Measurements from ENCODE around the gene ANKRD40. TPM values are rescaled to one million over a fixed set of nuclear protein-coding genes. Genes with fewer than 3 reads are reported as not detected.

Gene ANKRD40
- total and polyA plus RNA-seq, 3 experiments from 2014 or later = 6.6 to 48.5 (median 48.2) TPM

GRCh38 chr17:50676065-50676975 is 31.4 kb downstream of the ANKRD40 start:
- Mint-ChIP-seq H3K27me3 (peaks cover 12 to 20% of the 10 kb centered on the region in 2 donors), H3K4me1 (peaks cover 3 to 4% (median 3%) of the 10 kb centered on the region in 3 donors), H3K9me3 (no peaks in the 10 kb centered on the region), H3K27ac (no peak overlapping the region), H3K4me3 (no peak overlapping the region), H3K36me3 (no peaks in the 10 kb centered on the region)
- Histone ChIP-seq H3K36me3 (ENCODE audit: insufficient read depth, low read length) (no peaks in the 10 kb centered on the region), H3K27me3 (ENCODE audit: insufficient read depth, low read length, poor library complexity, severe bottlenecking) (no peaks in the 10 kb centered on the region), H3K4me3 (ENCODE audit: low read length) (no peak overlapping the region), H3K9me3 (ENCODE audit: low read length) (no peaks in the 10 kb centered on the region), H3K4me1 (ENCODE audit: insufficient read depth, low read length) (no peaks in the 10 kb centered on the region), H3K27ac (ENCODE audit: low read depth, low read length) (no peak overlapping the region)
- ChIA-PET POLR2A (interaction anchor here (0.7 kb wide), 1 partner anchor 280 kb away, joined by 3 read pairs; no protein-coding TSS in a partner anchor), CTCF (no interaction called here)
- DNase-seq = no peak

GRCh38 chr17:50675627-50676026 is 32.1 kb downstream of the ANKRD40 start:
- CTCF ChIA-PET = no interaction called here
- no peak overlapping the region for H3K27ac Mint-ChIP-seq
- H3K27ac ChIP-seq (ENCODE audit: low read depth, low read length) = no peak overlapping the region
- no peak overlapping the region for H3K4me3 ChIP-seq (ENCODE audit: low read length)
- POLR2A ChIA-PET = no interaction called here
- H3K4me1 ChIP-seq (ENCODE audit: insufficient read depth, low read length) = no peaks in the 10 kb centered on the region
- no peaks in the 10 kb centered on the region for H3K36me3 ChIP-seq (ENCODE audit: insufficient read depth, low read length)
- H3K36me3 Mint-ChIP-seq = no peaks in the 10 kb centered on the region
- no peaks in the 10 kb centered on the region for H3K4me1 Mint-ChIP-seq
- H3K4me3 Mint-ChIP-seq = no peak overlapping the region
- no peaks in the 10 kb centered on the region for H3K27me3 ChIP-seq (ENCODE audit: insufficient read depth, low read length, poor library complexity, severe bottlenecking)
- H3K9me3 Mint-ChIP-seq = no peaks in the 10 kb centered on the region
- DNase-seq = no peak
- no peaks in the 10 kb centered on the region for H3K9me3 ChIP-seq (ENCODE audit: low read length)
- H3K27me3 Mint-ChIP-seq = peaks cover 10 to 15% of the 10 kb centered on the region in 2 donors

- no peaks in the 10 kb centered on the region for H3K4me1 ChIP-seq (ENCODE audit: insufficient read depth, low read length)
- ChIA-PET CTCF (no interaction called here), POLR2A (interaction anchor here (0.6 kb wide), 1 partner anchor 323 kb away, joined by 3 read pairs; no protein-coding TSS in a partner anchor)
- no peaks in the 10 kb centered on the region for H3K36me3 ChIP-seq (ENCODE audit: insufficient read depth, low read length)
- H3K9me3 ChIP-seq (ENCODE audit: low read length) = no peaks in the 10 kb centered on the region
- Mint-ChIP-seq H3K4me1 (no peaks in the 10 kb centered on the region), H3K36me3 (no peaks in the 10 kb centered on the region), H3K4me3 (no peak overlapping the region), H3K27me3 (peaks cover 10 to 11% of the 10 kb centered on the region in 2 donors), H3K9me3 (no peaks in the 10 kb centered on the region), H3K27ac (no peak overlapping the region)
- H3K27me3 ChIP-seq (ENCODE audit: insufficient read depth, low read length, poor library complexity, severe bottlenecking) = no peaks in the 10 kb centered on the region
- DNase-seq = no peak
- H3K4me3 ChIP-seq (ENCODE audit: low read length) = no peak overlapping the region
- no peak overlapping the region for H3K27ac ChIP-seq (ENCODE audit: low read depth, low read length)
Observed at GRCh38 chr17:50675190-50675589, 32.5 kb downstream of the ANKRD40 start.

GRCh38 chr17:50672831-50673551 is 34.7 kb downstream of the ANKRD40 start:
- ChIA-PET POLR2A (no interaction called here), CTCF (no interaction called here)
- no peak for DNase-seq
- H3K27me3 Mint-ChIP-seq = peaks cover 0 to 11% of the 10 kb centered on the region in 2 donors
- H3K9me3 Mint-ChIP-seq = no peaks in the 10 kb centered on the region
- no peak overlapping the region for H3K27ac Mint-ChIP-seq
- Histone ChIP-seq H3K4me3 (ENCODE audit: low read length) (no peak overlapping the region), H3K27ac (ENCODE audit: low read depth, low read length) (no peak overlapping the region), H3K9me3 (ENCODE audit: low read length) (no peaks in the 10 kb centered on the region), H3K27me3 (ENCODE audit: insufficient read depth, low read length, poor library complexity, severe bottlenecking) (no peaks in the 10 kb centered on the region), H3K4me1 (ENCODE audit: insufficient read depth, low read length) (no peaks in the 10 kb centered on the region), H3K36me3 (ENCODE audit: insufficient read depth, low read length) (no peaks in the 10 kb centered on the region)
- H3K4me3 Mint-ChIP-seq = no peak overlapping the region
- no peaks in the 10 kb centered on the region for H3K36me3 Mint-ChIP-seq
- no peaks in the 10 kb centered on the region for H3K4me1 Mint-ChIP-seq

- POLR2A ChIA-PET = no interaction called here
Observed at GRCh38 chr17:50672071-50672470, 35.6 kb downstream of the ANKRD40 start.

GRCh38 chr17:50668838-50669581 is 38.7 kb downstream of the ANKRD40 start:
- ChIA-PET POLR2A (no interaction called here), CTCF (no interaction called here)
- Mint-ChIP-seq H3K4me3 (no peak overlapping the region), H3K27ac (no peak overlapping the region), H3K4me1 (no peaks in the 10 kb centered on the region), H3K9me3 (no peaks in the 10 kb centered on the region), H3K36me3 (no peaks in the 10 kb centered on the region), H3K27me3 (no peaks in the 10 kb centered on the region)
- H3K36me3 ChIP-seq (ENCODE audit: insufficient read depth, low read length) = no peaks in the 10 kb centered on the region
- no peaks in the 10 kb centered on the region for H3K9me3 ChIP-seq (ENCODE audit: low read length)
- H3K4me3 ChIP-seq (ENCODE audit: low read length) = no peak overlapping the region
- no peaks in the 10 kb centered on the region for H3K27me3 ChIP-seq (ENCODE audit: insufficient read depth, low read length, poor library complexity, severe bottlenecking)
- H3K4me1 ChIP-seq (ENCODE audit: insufficient read depth, low read length) = no peaks in the 10 kb centered on the region
- no peak for DNase-seq
- no peak overlapping the region for H3K27ac ChIP-seq (ENCODE audit: low read depth, low read length)

More at GRCh38 chr17:50672071-50672470, 35.6 kb downstream of the ANKRD40 start:
- Histone ChIP-seq H3K4me3 (ENCODE audit: low read length) (no peak overlapping the region), H3K27me3 (ENCODE audit: insufficient read depth, low read length, poor library complexity, severe bottlenecking) (no peaks in the 10 kb centered on the region), H3K36me3 (ENCODE audit: insufficient read depth, low read length) (no peaks in the 10 kb centered on the region), H3K4me1 (ENCODE audit: insufficient read depth, low read length) (no peaks in the 10 kb centered on the region), H3K27ac (ENCODE audit: low read depth, low read length) (no peak overlapping the region), H3K9me3 (ENCODE audit: low read length) (no peaks in the 10 kb centered on the region)
- CTCF ChIA-PET = no interaction called here
- no peaks in the 10 kb centered on the region for H3K4me1 Mint-ChIP-seq
- H3K36me3 Mint-ChIP-seq = no peaks in the 10 kb centered on the region
- no peak for DNase-seq
- H3K27ac Mint-ChIP-seq = no peak overlapping the region
- no peak overlapping the region for H3K4me3 Mint-ChIP-seq
- peaks cover 0 to 7% of the 10 kb centered on the region in 2 donors for H3K27me3 Mint-ChIP-seq
- no peaks in the 10 kb centered on the region for H3K9me3 Mint-ChIP-seq

- Mint-ChIP-seq H3K9me3 (no peaks in the 10 kb centered on the region), H3K27me3 (no peaks in the 10 kb centered on the region), H3K4me1 (no peaks in the 10 kb centered on the region), H3K4me3 (no peak overlapping the region), H3K36me3 (no peaks in the 10 kb centered on the region), H3K27ac (peak overlapping the region in 3 of 8 donors; percentile 33 to 56 (median 35))
- CTCF ChIA-PET = no interaction called here
- POLR2A ChIA-PET = no interaction called here
- Histone ChIP-seq H3K4me1 (ENCODE audit: insufficient read depth, low read length) (no peaks in the 10 kb centered on the region), H3K36me3 (ENCODE audit: insufficient read depth, low read length) (no peaks in the 10 kb centered on the region), H3K27ac (ENCODE audit: low read depth, low read length) (no peak overlapping the region), H3K9me3 (ENCODE audit: low read length) (no peaks in the 10 kb centered on the region), H3K27me3 (ENCODE audit: insufficient read depth, low read length, poor library complexity, severe bottlenecking) (no peaks in the 10 kb centered on the region), H3K4me3 (ENCODE audit: low read length) (no peak overlapping the region)
- DNase-seq = no peak
Observed at GRCh38 chr17:50668025-50668837, 39.5 kb downstream of the ANKRD40 start.

Data from CD8-positive, alpha-beta memory T cell (primary cell).